OCI-LY1 (cell line): ENCODE measurements around the gene GPATCH8.

Source experiments
- H2AFZ ChIP-seq: fragments of 200-600 bp; sonication (generic), shearing (Covaris generic); 2 replicates; pipeline ENCODE4 v1.6.0; 2014; ENCODE audit warnings: antibody characterized with exemption, mild to moderate bottlenecking, low read length
- H3F3A ChIP-seq: fragments of 200-600 bp; sonication (generic), shearing (Covaris generic); 2 replicates; pipeline ENCODE4 v1.6.0; 2014; ENCODE audit warnings: mild to moderate bottlenecking, antibody characterized with exemption, low read length, moderate library complexity; ENCODE audit not compliant: insufficient read depth
- H3K27ac ChIP-seq: fragments of 200-600 bp; sonication (generic); 2 replicates; pipeline ENCODE4 v1.5.1; 2014; ENCODE audit warnings: low read length, mixed run types, mild to moderate bottlenecking, low read depth; ENCODE audit not compliant: poor library complexity, severe bottlenecking
- H3K27me3 ChIP-seq: fragments of 200-600 bp; sonication (generic); 2 replicates; pipeline ENCODE4 v1.6.0; 2014; ENCODE audit warnings: antibody characterized with exemption, mild to moderate bottlenecking, low read length, moderate library complexity; ENCODE audit not compliant: insufficient read depth
- H3K36me3 ChIP-seq: fragments of 200-600 bp; sonication (generic); 2 replicates; pipeline ENCODE4 v1.6.1; 2014; ENCODE audit warnings: mild to moderate bottlenecking, antibody characterized with exemption, low read length, moderate library complexity, mixed read lengths; ENCODE audit not compliant: insufficient read depth
- H3K4me1 ChIP-seq: fragments of 200-600 bp; sonication (generic); 2 replicates; pipeline ENCODE4 v1.5.1; 2014; ENCODE audit warnings: mild to moderate bottlenecking, low read length, moderate library complexity; ENCODE audit not compliant: insufficient read depth, severe bottlenecking
- H3K4me2 ChIP-seq: fragments of 200-600 bp; sonication (generic), shearing (Covaris generic); 2 replicates; pipeline ENCODE4 v1.6.1; 2014; ENCODE audit warnings: low read length
- H3K4me3 ChIP-seq: fragments of 200-600 bp; sonication (generic); 2 replicates; pipeline ENCODE4 v1.5.1; 2014; ENCODE audit warnings: low read length, low read depth, mild to moderate bottlenecking, mixed read lengths; ENCODE audit not compliant: poor library complexity, severe bottlenecking
- H3K79me2 ChIP-seq: fragments of 200-600 bp; shearing (Covaris generic); 2 replicates; pipeline ENCODE4 v1.6.1; 2016; ENCODE audit warnings: mixed run types, low read length, mixed read lengths; ENCODE audit not compliant: insufficient read depth
- H3K9ac ChIP-seq: fragments of 200-600 bp; sonication (generic), shearing (Covaris generic); 2 replicates; pipeline ENCODE4 v1.6.1; 2014; ENCODE audit warnings: mild to moderate bottlenecking, low read length, mixed read lengths
- H3K9me2 ChIP-seq: fragments of 200-600 bp; sonication (generic), shearing (Covaris generic); 2 replicates; pipeline ENCODE4 v1.6.1; 2014; ENCODE audit warnings: low read depth, mild to moderate bottlenecking, low read length, mixed read lengths
- H3K9me3 ChIP-seq: fragments of 200-600 bp; shearing (Covaris generic); 2 replicates; pipeline ENCODE4 v1.6.1; 2014; ENCODE audit warnings: low read length, mixed read lengths
- H4K20me1 ChIP-seq: fragments of 200-600 bp; sonication (generic), shearing (Covaris generic); 2 replicates; pipeline ENCODE4 v1.6.0; 2016; ENCODE audit warnings: mild to moderate bottlenecking, low read length; ENCODE audit not compliant: insufficient read depth
- EZH2 ChIP-seq: fragments of 200-600 bp; sonication (generic), shearing (Covaris generic); IDR thresholded peaks from 2 replicates; pipeline ENCODE4 v1.8.0; 2017; ENCODE audit warnings: borderline replicate concordance, mixed run types, mild to moderate bottlenecking, antibody characterized with exemption, low read length, moderate library complexity, mixed read lengths
- TF ChIP-seq, protein P1 (sequence below): fragments of 200-600 bp; sonication (generic), shearing (Covaris generic); IDR thresholded peaks from 2 replicates; pipeline ENCODE4 v1.5.1; 2017; ENCODE audit warnings: mild to moderate bottlenecking, antibody characterized with exemption, low read length, moderate library complexity, mixed read lengths

The GPATCH8 gene

DNA sequence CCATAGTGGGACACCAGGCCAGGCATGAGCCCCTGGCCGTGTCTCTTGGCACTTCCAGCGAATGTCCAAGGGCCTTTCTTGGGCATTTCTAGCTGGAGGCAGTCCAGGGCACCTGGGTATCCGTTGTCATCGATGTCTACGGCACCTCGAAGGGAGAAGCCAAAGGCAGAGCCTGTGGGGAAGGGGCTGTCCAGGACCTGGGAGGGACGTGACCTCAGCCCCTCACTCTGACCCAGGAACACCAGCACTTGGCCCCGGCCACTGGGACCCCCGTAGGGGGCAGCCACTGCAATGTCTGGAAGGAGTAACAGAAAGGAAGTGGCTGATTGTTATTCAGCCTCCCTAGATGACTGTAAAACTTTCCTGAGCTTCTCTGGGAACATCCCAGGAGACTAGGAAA, 122.4 kb downstream of the GPATCH8 start:
- no peak overlapping the region for H3K27ac ChIP-seq
- H2AFZ ChIP-seq, result no peak overlapping the region
- H3K4me2 ChIP-seq, result no peak overlapping the region
- no peaks in the 10 kb centered on the region for H3K79me2 ChIP-seq
- peaks cover 7% of the 10 kb centered on the region for H3K4me1 ChIP-seq
- no peak overlapping the region for H3K9ac ChIP-seq
- no peaks in the 10 kb centered on the region for H3F3A ChIP-seq
- H3K27me3 ChIP-seq, result peaks cover 4% of the 10 kb centered on the region; the same call in 1 of the 2 replicates
- no peaks in the 10 kb centered on the region for H3K9me3 ChIP-seq
- no peak overlapping the region for H3K4me3 ChIP-seq
- no peaks in the 10 kb centered on the region for H3K36me3 ChIP-seq
- H3K9me2 ChIP-seq, result no peaks in the 10 kb centered on the region
- no peaks in the 10 kb centered on the region for H4K20me1 ChIP-seq
- TF ChIP-seq EZH2, result no peak
- TF ChIP-seq, protein P1, sequence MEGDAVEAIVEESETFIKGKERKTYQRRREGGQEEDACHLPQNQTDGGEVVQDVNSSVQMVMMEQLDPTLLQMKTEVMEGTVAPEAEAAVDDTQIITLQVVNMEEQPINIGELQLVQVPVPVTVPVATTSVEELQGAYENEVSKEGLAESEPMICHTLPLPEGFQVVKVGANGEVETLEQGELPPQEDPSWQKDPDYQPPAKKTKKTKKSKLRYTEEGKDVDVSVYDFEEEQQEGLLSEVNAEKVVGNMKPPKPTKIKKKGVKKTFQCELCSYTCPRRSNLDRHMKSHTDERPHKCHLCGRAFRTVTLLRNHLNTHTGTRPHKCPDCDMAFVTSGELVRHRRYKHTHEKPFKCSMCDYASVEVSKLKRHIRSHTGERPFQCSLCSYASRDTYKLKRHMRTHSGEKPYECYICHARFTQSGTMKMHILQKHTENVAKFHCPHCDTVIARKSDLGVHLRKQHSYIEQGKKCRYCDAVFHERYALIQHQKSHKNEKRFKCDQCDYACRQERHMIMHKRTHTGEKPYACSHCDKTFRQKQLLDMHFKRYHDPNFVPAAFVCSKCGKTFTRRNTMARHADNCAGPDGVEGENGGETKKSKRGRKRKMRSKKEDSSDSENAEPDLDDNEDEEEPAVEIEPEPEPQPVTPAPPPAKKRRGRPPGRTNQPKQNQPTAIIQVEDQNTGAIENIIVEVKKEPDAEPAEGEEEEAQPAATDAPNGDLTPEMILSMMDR, result no peak

DNA sequence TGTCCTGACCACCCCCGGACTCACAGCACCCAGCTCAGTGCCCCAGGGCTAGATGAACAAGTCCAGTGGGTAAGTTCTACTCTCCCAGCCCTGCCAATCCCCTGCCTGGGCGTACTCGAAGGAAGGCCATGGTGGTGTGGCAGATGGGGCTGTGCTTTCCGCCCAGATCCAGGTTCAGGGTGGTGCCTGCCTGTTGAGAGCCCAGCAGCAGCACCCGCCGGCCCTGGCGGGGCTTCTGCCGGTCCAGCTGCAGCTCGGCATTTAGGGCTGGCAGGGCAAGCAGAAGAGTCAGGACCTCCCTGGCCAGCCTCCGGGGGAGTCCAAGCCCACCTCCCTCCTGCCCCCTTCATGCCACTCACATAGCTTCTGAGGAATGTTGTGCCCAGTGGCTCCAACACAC, 123.3 kb downstream of the GPATCH8 start:
- Histone ChIP-seq H3F3A (no peaks in the 10 kb centered on the region), H3K27me3 (peaks cover 4% of the 10 kb centered on the region; the same call in 1 of the 2 replicates), H3K9me2 (no peaks in the 10 kb centered on the region), H3K9ac (no peak overlapping the region), H3K36me3 (no peaks in the 10 kb centered on the region), H3K4me2 (no peak overlapping the region), H3K4me1 (peaks cover under 1% of the 10 kb centered on the region), H3K4me3 (no peak overlapping the region), H3K9me3 (no peaks in the 10 kb centered on the region), H3K27ac (no peak overlapping the region), H3K79me2 (no peaks in the 10 kb centered on the region), H4K20me1 (no peaks in the 10 kb centered on the region), H2AFZ (no peak overlapping the region)
- no peak for TF ChIP-seq EZH2
- TF ChIP-seq, protein P1, result no peak

- Histone ChIP-seq H3K79me2 (no peaks in the 10 kb centered on the region), H3F3A (no peaks in the 10 kb centered on the region), H3K27ac (no peak overlapping the region), H3K9ac (no peak overlapping the region), H4K20me1 (no peaks in the 10 kb centered on the region), H3K4me1 (peaks cover 6% of the 10 kb centered on the region), H3K9me2 (no peaks in the 10 kb centered on the region), H2AFZ (no peak overlapping the region), H3K9me3 (no peaks in the 10 kb centered on the region), H3K36me3 (no peaks in the 10 kb centered on the region), H3K4me3 (no peak overlapping the region), H3K4me2 (no peak overlapping the region), H3K27me3 (peaks cover 10% of the 10 kb centered on the region; the same call in 1 of the 2 replicates)
- no peak for TF ChIP-seq EZH2
- TF ChIP-seq, protein P1, result no peak
Observed at GRCh38 chr17:44378171-44378705, 125.0 kb downstream of the GPATCH8 start.
